HG03064 (cell line): ENCODE results near the gene KIF1A.

ENCODE experiments used
- ATAC-seq: cut with Tn5 transposase; IDR thresholded peaks from one replicate; pipeline ENCODE4 v1.9.1; 2021; ENCODE audit warnings: low read depth; ENCODE audit not compliant: unreplicated experiment

Gene KIF1A

GRCh38 chr2:240724431-240724830 lies 95.6 kb downstream of the KIF1A start:
- ATAC-seq = no peak

GRCh38 chr2:240723851-240724250 lies 96.2 kb downstream of the KIF1A start:
- no peak for ATAC-seq

- no peak for ATAC-seq
These were observed 97.0 kb downstream of the KIF1A start for GRCh38 chr2:240722796-240723735.

GRCh38 chr2:240722376-240722775 lies 97.6 kb downstream of the KIF1A start:
- no peak for ATAC-seq

GRCh38 chr2:240721596-240722180 lies 98.3 kb downstream of the KIF1A start:
- no peak for ATAC-seq

- no peak for ATAC-seq
These were observed 99.1 kb downstream of the KIF1A start for GRCh38 chr2:240720686-240721595.

GRCh38 chr2:240719676-240720545 lies 100.1 kb downstream of the KIF1A start:
- ATAC-seq = no peak

- no peak for ATAC-seq
These were observed 101.0 kb downstream of the KIF1A start for GRCh38 chr2:240718896-240719490.

- ATAC-seq = no peak
These were observed 102.1 kb downstream of the KIF1A start for GRCh38 chr2:240717681-240718581.

GRCh38 chr2:240717181-240717641 lies 102.8 kb downstream of the KIF1A start:
- no peak for ATAC-seq

- ATAC-seq = no peak
These were observed 103.8 kb downstream of the KIF1A start for GRCh38 chr2:240716130-240716798.

- no peak for ATAC-seq
These were observed 105.0 kb downstream of the KIF1A start for GRCh38 chr2:240714747-240715725.

GRCh38 chr2:240713928-240714746 lies 105.9 kb downstream of the KIF1A start:
- ATAC-seq = no peak

- ATAC-seq = no peak
These were observed 106.7 kb downstream of the KIF1A start for GRCh38 chr2:240713071-240713927.

- no peak for ATAC-seq
These were observed 107.9 kb downstream of the KIF1A start for GRCh38 chr2:240712121-240712520.
